Breast epithelium (tissue), 3 donors: ENCODE data around the gene PLA2G3.

Source experiments
- POLR2A ChIP-seq: fragments of 450-650 bp; IDR thresholded peaks from one replicate; pipeline ENCODE4 v1.6.1; 2016; ENCODE audit warnings: antibody characterized with exemption, mild to moderate bottlenecking, moderate library complexity
- POLR2AphosphoS5 ChIP-seq, 3 donors: sonication (generic); formaldehyde crosslinking; IDR thresholded peaks; one replicate each; pipeline ENCODE4 v1.6.1; 2017; ENCODE audit warnings: antibody characterized with exemption in 3 of 3
- TF ChIP-seq, protein P1 (sequence below), 3 donors: fragments of 450-650 bp; IDR thresholded peaks; one replicate each; pipeline ENCODE4 v1.5.1; 2016 to 2017; ENCODE audit warnings: antibody characterized with exemption in 3 of 3, mild to moderate bottlenecking in 3 of 3, moderate library complexity in 3 of 3

DNA sequence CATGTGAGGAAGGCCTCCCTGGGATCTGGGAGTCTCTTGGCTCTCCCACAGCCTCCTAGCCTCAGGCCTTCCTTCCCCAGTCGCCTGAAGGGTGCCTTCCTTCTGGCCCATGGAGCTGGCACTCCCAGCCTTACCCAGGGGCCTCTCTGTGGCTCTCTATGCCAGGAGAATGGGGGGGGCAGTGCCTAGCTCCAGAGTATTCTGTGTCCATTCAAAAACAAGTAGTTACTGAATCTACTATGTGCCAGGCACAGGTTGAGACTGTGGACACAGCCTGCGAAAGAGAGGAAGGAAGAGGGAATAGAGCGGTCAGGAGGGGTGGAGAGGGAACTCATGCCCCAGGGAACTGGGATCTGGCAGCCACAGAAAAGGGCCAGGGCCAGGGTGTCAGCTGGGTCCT is 2.7 kb upstream of the PLA2G3 start:
- TF ChIP-seq POLR2AphosphoS5 (IDR thresholded peaks at IDR 0.05) (no peak), POLR2A (no peak)
- TF ChIP-seq, protein P1, sequence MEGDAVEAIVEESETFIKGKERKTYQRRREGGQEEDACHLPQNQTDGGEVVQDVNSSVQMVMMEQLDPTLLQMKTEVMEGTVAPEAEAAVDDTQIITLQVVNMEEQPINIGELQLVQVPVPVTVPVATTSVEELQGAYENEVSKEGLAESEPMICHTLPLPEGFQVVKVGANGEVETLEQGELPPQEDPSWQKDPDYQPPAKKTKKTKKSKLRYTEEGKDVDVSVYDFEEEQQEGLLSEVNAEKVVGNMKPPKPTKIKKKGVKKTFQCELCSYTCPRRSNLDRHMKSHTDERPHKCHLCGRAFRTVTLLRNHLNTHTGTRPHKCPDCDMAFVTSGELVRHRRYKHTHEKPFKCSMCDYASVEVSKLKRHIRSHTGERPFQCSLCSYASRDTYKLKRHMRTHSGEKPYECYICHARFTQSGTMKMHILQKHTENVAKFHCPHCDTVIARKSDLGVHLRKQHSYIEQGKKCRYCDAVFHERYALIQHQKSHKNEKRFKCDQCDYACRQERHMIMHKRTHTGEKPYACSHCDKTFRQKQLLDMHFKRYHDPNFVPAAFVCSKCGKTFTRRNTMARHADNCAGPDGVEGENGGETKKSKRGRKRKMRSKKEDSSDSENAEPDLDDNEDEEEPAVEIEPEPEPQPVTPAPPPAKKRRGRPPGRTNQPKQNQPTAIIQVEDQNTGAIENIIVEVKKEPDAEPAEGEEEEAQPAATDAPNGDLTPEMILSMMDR (IDR thresholded peaks at IDR 0.05) = no peak
